AG08395 (cell line): Measurements from ENCODE around the gene AKT2.

ENCODE experiments used
- DNase-seq: peaks from one replicate; pipeline ENCODE4 v3.0.0; 2012; ENCODE audit warnings: mixed read lengths, low spot score

The AKT2 gene

DNA sequence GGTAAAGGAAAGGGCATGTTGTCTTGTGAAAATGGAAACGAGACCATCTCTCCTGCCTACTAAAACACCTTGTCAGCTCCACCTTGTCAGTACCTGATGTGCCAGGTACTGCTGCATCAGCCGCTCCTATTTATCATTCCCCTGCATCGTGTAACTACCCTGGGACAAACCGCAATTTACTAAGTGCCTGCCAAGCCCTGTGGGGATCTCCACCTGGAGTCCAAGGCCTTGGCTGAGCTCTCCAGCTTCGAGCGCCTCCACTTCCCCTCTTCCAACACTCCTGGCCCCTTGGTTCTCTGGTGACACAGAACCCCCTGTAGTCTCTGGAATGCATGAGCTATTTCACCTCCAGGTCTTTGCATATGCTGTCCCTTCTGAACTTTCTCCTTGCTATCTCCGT lies 32.8 kb downstream of the AKT2 start:
- DNase-seq = no peak

- DNase-seq = no peak
Measured at GRCh38 chr19:40251991-40252390, 33.2 kb downstream of the AKT2 start.

GRCh38 chr19:40251244-40251643 lies 33.9 kb downstream of the AKT2 start:
- DNase-seq = no peak

DNA sequence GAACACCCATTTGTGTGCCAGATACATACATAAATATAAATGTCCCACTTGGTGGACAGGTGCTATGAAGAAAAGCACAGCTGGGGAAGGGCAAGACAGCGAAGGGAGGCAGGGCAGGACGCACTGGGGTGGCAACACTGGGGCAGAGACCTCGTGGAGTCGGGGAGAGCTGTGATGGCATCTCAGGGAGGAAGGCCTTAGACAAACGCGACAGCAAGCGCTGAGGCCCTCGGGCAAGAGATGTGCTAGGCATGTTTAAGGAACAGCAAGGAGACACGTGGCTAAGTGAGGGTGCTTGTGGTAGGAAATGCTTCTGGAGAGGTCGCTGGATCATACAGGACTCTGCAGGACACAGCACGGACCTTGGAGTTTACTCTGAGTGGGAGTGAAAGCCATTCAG lies 35.4 kb downstream of the AKT2 start:
- no peak for DNase-seq

DNA sequence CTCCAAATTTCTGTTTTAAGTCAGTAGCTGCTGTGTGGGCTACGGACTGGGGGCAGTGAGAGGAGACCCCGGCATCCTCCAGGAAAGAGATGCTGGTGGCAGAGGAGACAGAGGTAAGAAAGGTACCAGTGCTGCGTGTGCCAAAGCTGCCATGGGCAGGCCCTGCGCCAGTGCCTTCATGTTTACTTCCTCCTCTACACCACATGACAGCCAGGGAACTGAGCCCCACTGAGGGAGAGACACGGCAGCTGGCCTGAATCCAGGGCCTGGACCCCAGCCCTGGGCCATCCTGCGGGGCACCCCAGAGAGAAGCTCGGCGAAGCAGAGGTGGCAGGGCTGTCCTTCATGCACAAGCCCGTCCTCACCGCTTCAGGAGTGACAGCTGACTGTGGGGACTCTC lies 35.9 kb downstream of the AKT2 start:
- DNase-seq = no peak

DNA sequence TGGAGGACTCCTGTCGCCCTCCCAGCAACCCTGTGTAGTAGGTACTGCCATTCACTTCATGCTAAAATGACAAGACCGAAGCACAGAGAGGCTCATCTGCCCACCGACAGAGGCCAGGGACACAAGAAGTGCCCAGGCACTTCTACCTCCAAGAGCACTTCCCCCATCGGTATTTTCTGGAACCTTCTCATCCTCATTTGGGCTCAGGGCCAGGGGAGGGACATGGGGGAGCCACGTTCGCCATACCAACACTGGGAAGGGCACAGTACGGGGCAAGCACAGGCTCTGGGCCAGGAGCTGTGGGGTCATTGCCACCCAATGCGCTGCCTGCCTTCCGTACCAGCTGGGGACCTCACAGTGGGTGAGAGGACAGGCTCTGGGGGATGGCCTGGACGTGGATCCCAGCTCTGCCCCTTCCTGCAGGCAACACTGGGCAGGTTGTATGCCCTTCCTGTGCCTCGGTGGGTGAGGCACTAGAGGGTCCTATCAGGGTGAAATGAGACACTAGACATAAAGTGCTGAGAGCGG lies 37.3 kb downstream of the AKT2 start:
- no peak for DNase-seq

- no peak for DNase-seq
Measured at GRCh38 chr19:40247178-40247577, 38.0 kb downstream of the AKT2 start.

- no peak for DNase-seq
Measured at GRCh38 chr19:40246292-40247073, 38.7 kb downstream of the AKT2 start.

- no peak for DNase-seq
Measured at GRCh38 chr19:40245506-40246128, 39.5 kb downstream of the AKT2 start.

GRCh38 chr19:40244579-40245317 lies 40.4 kb downstream of the AKT2 start:
- DNase-seq = no peak

DNA sequence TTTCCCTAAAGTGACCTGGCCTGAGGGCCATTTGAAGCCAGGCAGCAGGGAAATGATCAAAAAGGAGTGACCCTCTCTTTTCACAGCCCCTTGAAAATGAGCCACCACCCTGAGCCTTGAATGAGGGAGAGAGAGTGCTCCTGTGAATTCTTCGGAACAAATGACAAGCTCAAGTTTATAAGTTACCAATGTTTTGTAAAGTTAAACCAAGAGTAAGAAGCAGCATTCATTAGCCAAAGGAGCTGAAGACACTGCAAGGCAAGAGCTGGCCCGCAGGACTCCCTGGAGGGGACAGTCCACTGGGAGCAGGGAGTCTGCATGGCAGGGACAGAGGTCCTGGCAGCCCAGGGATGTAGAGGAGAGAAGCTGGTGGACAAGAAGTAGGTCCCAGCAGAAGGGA lies 42.0 kb downstream of the AKT2 start:
- no peak for DNase-seq

GRCh38 chr19:40242480-40242879 lies 42.7 kb downstream of the AKT2 start:
- DNase-seq = no peak

DNA sequence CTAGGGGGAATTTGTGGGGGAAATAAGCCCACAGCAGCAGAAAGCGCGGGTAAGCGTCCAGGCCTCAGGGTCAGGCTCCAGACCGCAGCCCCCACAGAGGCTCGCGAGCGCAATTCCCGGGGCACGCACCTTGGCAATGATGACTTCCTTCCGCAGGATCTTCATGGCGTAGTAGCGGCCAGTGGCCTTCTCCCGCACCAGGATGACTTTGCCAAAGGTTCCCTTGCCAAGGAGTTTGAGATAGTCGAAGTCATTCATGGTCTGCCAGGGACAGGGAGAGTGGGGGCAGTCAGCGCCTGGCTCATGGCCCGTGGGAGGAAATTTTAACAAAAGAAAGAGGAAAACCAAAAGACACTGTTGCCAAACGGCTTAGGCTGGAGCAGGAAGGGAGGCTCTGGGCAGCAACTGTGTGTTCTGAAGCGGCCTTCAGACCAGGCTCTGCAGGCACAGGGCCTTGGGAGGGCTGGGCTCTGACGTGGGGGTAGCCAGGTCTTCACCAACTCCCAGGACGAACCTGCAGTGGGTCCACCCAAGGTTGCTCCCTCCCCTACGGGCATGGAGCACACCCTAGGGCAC lies 43.2 kb downstream of the AKT2 start:
- DNase-seq = no peak

DNA sequence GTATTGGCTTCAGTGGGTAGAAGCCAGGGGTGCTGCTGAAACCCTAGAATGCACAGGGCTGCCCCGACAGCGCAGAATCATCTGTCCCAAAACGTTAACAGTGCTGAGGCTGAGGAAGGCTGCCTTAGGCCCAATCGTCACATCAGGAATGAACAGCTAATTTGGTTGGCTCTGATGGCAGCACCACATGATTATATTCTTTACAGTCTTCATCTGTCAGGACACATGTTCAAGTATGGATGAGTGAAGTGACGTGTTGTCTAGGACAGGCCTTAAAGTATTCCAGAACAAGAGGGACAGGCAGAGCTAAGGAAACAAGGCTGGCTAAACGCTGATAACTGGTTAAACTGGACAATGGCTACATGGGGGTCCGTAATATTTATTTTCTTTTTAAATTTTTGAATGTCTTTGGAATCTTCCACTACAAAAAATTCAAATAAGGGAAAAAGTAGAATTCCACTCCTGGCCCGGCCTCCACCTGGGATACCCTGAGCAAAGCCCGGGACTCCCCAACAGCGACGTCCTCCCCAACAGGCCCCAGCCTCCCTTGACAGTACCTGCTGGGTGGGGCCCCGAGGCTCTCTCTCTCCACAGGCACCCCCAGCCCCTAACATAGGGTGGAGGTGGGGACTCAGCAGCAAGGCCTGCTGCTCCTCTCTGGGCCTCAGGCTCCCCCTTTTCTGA lies 43.9 kb downstream of the AKT2 start:
- no peak for DNase-seq

GRCh38 chr19:40240332-40240731 lies 44.8 kb downstream of the AKT2 start:
- no peak for DNase-seq

- DNase-seq = no peak
Measured at GRCh38 chr19:40239415-40240226, 45.5 kb downstream of the AKT2 start.

- no peak for DNase-seq
Measured at GRCh38 chr19:40238775-40239174, 46.4 kb downstream of the AKT2 start.

- DNase-seq = no peak
Measured at GRCh38 chr19:40237791-40238190, 47.4 kb downstream of the AKT2 start.

DNA sequence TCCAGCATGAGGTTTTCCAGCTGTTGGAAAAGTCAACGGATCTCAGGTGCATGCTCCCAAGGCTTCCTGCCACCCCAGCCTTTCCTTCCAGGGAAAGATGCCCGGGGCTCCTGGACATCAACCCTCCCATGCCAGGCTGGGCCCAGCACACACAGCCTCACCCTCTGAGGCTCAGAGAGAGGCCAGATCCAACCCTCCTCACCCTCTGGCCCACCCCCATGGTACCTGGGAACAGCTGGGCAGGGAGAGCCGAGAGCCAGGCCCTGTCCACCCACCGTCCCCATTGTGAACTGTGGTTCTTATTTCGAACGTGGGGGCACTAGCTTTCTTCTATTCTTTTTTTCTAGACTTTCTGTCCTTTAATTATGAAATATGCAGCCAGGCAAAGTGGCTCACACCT lies 48.8 kb downstream of the AKT2 start:
- DNase-seq = no peak

- DNase-seq = no peak
Measured at GRCh38 chr19:40236026-40236355, 49.2 kb downstream of the AKT2 start.
